Adrenal gland (tissue), 5 donors: ENCODE results near the gene GIPR.

Source experiments
- CTCF ChIP-seq, 6 experiments: fragments of 450-650 bp in 4 of 6; fragments of 200-600 bp in 2 of 6; sonication (generic) in 1 of 6; IDR thresholded peaks; 1 replicate in 5 of 6; 2 replicates in 1 of 6; pipeline versions ENCODE4 v1.5.1 to v1.8.0; 2016 to 2021; ENCODE audit warnings: antibody characterized with exemption in 6 of 6, mild to moderate bottlenecking in 2 of 6, moderate library complexity in 1 of 6
- POLR2A ChIP-seq, 2 donors: fragments of 450-650 bp; IDR thresholded peaks; one replicate each; pipeline ENCODE4 v1.6.1; 2017; ENCODE audit warnings: antibody characterized with exemption in 2 of 2, mild to moderate bottlenecking in 2 of 2, moderate library complexity in 1 of 2
- donor health status: DM: no; HTN: no; CAD: no.

GRCh38 chr19:45712699-45713067 lies 44.7 kb downstream of the GIPR start:
- TF ChIP-seq CTCF (IDR thresholded peaks at IDR 0.05) = no peak
- peak in 1 of 2 donors; percentile 33 for TF ChIP-seq POLR2A (IDR thresholded peaks at IDR 0.05)
